ENCODE data around the gene ACTN1.
"Not testable (repeated sequence)": the region's sequence is repeated elsewhere in the genome, so short reads cannot be mapped to it uniquely, and the experiment has no call there.

ACTN1 gene

DNA sequence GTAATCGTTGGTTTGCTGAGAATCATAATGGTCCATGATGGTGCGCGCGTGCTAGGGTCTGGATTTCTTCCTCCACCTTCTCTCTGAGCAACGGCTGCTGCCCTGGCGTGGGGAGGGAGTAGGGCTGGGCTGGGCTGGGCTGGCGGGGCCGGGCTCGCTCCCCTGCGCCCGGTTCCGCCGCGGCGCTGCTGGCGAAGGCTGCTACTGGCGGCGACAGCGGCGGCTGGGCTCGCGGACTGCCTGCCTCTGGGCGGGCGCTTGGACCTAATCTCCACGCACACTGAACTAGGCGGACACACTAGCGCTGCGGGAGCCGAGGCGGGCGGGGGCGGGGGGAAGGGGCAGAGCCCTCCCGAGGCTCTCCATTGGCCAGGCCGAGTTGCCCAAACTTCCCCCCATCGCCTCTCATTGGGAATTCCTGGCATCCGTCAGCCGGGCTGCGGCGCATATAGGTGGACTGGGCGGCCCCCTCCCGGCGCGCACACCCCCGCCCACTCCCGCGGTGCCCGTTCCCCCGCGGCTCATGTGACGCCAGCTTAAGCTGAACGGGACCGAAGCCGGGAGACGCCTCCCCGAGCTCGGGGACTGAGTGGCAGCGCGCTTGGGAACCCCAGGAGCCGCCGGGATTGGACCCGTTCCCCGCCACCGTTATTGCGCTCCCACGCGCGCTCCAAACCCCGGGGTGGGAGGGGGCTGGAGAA lies at the start of gene ACTN1:
Gene ACTN1 (minus strand): TSS at position 282 of the 701 bp plus-strand sequence. CDS start 246 bp downstream, at position 36.
- peak; percentile 56 to 68 for DNase-seq (ENCODE audit: low read depth in 2 of 2)

DNA sequence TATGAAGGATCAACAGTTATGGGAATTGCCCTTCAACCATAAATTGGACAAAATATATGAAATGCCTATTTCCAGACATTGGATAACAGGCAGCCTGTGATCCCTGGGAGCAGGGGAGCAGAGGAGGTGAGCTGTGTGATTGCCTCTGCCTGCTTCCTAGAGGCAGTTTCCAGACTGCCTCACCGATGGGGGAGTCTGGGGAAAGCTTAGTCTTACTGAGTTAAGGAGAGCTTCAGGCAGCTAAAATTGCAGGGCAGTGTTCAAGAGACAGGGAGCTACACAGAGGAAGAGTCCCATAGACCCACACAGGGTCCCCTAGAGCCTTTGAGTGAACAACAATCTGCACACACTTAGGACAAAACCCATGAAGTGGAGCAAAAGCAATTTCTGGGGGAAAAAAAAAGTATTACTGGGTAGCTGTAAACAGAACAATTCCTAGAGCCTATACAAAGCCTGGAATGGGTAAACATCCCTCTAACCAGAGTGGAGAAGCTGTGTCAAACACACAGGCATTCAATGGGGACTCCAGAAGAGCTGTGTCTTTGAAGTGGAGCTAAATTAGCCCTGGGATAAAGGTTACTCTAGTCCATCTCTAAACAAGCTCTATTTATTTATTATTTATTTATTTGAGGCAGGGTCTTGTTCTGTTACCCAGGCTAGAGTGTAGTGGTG lies 48.3 kb upstream of the ACTN1 start:
- no peak for DNase-seq (ENCODE audit: low read depth in 2 of 2)

DNA sequence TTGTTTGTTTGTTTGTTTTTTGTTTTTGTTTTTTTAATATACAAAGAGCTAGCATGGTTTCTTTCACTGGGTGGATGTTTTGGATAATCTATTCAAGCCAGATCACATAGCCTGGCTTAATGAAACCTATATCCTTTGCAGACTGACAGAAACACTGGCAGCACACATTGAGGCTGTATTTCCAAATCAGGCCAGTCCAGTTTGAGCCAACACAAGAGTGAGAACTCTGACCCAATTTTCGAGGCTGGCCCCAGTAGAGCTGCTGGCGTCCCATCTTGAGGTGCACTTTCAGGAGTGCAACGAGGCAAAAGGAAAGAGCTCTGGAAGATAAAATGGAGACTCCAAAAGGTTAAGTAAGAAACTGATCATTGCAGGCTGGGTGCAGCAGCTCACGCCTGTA lies 43.9 kb upstream of the ACTN1 start:
- no peak for DNase-seq (ENCODE audit: low read depth in 2 of 2)

DNA sequence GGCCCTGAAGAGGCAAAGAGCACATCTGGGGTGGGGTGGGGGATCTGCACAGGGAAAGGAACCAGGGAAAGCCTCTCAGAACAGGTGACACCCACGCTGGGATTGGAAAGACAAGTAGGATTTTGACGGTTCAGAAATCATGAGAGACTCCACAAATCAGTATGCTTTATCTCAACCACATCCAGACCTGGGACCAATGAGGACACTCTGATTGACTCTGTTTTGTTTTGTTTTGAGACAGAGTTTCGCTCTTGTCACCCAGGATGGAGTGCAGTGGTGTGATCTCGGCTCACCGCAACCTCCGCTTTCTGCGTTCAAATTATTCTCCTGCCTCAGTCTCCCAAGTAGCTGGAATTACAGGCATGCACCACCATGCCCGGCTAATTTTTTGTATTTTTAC lies 43.0 kb upstream of the ACTN1 start:
- not testable (repeated sequence) for DNase-seq (ENCODE audit: low read depth in 2 of 2)

DNA sequence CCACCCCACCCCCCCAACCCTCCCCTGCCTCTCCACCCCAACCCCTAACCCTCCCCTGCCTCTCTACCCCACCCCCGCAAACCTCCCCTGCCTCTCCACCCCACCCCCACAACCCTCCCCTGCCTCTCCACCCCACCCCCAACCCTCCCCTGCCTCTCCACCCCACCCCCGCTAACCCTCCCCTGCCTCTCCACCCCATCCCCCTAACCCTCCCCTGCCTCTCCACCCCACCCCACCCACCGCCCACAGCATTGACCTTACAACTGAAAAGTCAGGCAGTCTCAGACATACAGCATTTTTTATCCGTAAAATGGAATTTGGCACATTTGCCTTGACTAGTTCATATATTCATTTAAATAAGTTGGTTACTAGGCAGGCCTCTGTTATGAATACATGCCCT lies 38.6 kb upstream of the ACTN1 start:
- no peak for DNase-seq (ENCODE audit: low read depth in 2 of 2)

DNA sequence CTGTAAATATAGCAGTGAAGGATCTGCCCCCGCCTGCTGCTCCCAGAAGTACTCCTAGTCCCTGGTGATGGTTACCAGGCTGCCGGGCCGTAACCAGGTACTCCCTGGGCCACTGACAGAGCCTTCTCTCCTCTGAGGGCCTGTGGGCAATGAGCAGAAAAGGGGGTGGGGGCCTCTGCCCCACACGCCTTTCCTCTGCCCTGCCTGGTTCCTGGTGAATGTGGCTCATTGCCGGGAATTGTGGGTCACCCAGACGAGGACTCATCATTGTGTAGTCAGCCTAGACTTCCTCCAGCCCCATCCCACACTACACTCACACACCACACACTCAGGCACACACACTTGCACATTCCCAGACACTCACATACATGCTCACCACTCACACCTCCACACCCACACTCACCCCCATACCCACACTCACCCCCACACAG lies 35.7 kb upstream of the ACTN1 start:
- no peak for DNase-seq (ENCODE audit: low read depth in 2 of 2)

DNA sequence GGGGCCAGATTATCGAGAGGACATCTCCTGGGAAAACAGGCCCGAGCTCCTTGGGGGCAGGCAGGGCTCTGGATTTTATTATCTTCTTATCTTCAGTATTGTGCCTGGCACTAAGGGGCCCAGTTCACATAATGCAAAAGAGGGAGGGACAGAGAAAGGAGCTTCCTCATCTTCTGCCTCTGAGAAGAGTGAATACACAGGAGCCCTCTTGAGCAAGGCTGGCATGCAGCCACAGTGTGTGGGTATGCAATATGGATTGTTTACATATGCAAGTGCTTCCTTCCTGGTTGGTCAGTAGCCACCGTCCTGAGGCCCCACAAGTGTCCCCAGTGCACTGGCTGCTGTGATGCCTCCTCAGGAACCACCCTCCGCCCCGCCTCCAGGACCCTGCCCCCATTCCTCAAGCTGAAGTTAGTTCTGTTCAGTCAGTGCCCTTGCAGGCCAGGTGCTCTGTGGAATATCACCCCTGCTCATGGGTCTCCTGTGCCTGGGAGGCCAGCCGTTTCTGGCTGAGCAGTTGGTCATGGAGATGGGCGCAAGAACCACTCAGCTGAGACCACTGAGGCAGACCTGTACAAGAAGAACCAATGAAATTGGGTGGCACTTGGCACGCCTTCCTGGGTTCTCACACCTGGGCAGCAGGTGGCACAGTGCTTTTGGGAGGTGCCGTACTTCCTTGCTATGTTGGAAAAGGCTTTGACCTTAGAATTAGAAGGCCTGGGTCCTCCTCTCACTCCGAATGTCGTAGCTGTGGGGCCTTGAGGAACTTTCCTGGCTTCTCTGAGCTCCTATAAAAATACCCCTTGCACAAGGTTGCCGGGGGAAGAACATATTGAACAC lies 35.1 kb upstream of the ACTN1 start:
- DNase-seq (ENCODE audit: low read depth in 2 of 2) = no peak

DNA sequence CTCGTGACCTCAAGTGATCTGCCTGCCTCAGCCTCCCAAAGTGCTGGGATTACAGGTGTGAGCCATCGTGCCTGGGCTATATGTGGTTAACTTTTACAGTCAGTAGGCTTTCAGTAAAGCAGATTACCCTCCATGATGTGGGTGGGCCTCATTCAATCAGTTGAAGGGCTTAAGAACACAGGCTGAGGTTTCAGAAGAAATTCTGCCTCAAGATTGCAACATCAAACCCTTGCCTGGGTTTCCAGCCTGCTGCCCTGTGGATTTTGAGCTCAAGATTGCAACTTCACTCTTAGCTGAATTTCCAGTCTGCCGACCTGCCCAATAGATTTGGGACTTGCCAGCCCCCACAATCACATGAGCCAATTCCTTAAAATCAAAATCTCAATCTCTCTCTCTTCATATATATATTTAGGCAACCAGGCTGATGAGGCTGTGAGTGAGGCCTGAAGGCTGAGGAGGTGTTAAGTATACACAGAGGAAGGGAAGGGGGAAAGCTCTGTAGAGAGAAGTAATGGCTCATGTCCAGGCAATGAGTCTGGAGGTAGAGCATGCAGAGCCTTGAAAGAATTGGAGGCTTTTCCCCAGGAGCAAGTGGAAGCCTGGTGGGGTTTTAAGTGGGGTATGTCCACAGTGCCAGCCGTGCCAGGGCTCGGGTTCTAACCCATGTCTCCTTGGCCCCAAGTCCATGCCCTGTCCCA lies 33.3 kb upstream of the ACTN1 start:
- DNase-seq (ENCODE audit: low read depth in 2 of 2) = no peak

DNA sequence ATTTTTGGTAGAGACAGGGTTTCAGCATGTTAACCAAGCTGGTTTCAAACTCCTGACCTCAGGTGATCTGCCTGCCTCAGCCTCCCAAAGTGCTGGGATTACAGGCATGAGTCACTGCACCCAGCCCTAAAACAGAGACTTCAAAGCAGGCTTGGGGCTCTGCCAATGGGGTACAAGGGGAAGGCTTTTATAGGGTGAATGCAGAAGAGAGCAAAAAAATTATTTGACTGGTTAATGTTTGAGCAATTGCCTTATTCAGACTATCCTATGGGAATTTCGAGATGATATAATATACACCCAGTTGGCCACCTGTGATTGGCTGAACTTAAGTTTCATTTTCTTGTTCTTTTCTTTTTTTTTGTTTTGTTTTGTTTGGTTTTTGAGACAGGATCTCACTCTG lies 31.5 kb upstream of the ACTN1 start:
- no peak for DNase-seq (ENCODE audit: low read depth in 2 of 2)

DNA sequence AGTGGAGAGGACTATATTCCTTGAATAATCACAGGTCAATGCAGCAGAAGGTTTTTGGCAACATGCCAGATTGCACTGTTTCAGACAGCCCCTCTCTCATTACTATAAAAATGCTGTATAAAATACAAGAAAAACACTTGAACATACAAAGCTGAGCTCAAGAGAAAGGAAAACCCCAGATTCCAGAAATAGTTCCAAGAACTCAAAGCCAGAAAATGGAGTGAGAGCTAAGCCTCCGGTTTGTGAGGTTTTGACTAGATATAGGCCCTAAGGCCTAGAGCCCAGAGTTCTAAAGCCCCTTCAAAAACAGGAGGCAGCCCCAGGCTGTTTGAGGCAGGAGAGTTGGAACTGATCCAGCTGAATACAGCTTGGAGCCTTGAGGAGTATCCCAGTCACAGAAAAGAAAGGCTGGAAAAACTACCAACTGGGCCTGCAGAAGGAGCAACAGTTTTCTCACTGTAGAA lies 29.4 kb upstream of the ACTN1 start:
- DNase-seq (ENCODE audit: low read depth in 2 of 2) = no peak

DNA sequence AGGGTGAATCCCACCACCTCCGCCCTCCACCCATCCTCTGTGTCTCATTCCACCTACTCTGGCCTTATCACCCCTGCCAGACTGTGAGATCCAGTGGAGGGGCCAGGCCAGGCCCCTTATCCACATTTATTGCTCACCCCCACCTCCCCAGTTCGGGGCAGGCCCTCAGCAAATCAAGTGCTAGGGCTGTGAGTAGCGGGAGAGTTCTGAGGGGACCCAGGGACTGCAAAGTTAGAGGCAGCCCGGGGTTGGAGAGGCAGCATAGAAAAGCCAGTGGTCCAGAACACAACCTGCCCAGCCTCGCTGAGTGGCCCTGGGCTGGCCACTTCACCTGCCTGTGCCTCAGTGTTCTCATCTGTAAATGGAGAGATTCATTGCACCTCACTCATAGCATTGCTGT lies 27.2 kb upstream of the ACTN1 start:
- DNase-seq (ENCODE audit: low read depth in 2 of 2) = no peak

DNA sequence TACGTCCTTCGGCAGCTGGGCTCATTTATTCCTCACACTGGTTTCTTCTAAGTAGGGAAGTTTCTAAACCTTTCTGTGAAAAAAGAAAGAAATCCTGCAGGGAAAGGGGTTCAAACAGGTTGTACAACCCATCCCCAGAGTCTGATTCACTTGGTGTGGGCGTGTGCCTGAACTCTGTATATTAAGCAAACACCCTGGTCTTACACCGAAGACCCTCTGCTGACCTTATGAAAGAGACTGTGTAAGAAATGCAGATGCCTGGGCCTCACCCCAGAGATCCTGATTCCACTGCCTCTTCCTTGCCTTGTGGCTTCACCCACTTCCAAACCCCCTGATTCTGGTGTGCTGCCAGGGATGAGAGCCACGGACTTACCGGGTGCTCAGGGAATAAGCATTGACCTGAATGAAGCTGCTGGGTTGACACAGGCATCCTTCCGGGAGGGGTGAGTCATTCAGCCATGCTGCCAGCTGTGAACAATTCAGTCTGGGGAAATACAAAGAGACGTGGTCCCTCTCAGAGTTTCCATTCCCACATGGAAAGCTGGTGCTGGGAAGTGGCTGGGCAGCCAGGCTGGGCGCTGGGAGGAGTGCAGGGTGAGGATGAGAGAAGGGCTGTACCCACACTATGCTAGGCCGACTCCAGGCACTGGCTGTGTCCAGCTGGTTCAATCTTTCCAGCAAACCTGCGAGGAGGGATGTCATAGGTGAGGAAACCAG lies 26.5 kb upstream of the ACTN1 start:
- no peak for DNase-seq (ENCODE audit: low read depth in 2 of 2)

DNA sequence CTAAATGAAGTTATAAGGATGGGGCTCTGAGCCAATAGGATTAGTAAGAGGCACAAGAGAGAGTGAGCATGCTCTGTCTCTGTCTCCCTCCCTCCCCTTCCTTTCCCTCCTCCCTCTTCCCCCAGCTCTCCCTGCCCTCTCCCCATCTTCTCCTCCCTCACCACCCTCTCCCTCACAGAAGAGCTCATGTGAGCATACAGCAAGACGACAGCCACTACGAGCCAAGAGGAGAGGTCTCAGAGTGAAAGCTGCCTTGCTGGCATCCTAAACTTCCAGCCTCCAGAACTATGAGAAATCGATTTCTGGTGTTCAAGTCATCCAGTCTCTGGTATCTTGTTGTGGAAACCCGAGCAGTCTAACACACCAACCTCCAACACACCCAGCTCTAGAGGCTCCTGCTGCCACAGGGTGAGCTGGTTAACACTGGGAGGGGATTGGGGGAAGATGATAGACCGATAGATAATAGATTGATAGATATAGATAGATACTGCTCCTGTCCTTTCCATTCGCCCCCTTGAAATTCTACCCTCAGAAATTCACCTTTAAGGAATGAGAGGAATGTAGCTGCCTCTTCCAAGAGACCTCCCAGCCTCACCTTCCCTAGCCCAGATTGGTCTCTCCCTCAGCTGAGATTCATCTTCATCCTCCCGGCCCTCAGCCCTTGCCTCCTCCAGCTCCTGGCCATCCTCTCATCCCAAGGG lies 25.8 kb upstream of the ACTN1 start:
- DNase-seq (ENCODE audit: low read depth in 2 of 2) = no peak

DNA sequence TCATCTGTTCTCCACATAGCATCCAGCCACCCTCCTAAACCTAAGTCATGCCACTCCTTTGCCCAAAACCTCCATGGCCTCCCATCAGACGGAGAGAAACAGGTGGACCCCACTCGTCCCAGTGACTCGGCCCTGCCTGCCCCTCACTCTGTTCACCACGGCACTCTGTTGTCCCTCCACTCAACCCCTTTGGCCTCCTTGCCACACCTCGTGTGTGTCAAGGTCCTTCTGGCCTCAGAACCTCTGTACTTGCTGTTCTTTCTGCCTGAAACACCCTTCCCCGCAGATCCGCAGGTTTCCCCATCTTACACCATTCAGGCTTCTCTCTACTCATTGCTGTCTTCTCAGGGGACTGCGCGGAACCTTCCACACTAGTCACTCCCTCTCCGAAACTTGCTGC lies 24.5 kb upstream of the ACTN1 start:
- DNase-seq (ENCODE audit: low read depth in 2 of 2) = no peak

DNA sequence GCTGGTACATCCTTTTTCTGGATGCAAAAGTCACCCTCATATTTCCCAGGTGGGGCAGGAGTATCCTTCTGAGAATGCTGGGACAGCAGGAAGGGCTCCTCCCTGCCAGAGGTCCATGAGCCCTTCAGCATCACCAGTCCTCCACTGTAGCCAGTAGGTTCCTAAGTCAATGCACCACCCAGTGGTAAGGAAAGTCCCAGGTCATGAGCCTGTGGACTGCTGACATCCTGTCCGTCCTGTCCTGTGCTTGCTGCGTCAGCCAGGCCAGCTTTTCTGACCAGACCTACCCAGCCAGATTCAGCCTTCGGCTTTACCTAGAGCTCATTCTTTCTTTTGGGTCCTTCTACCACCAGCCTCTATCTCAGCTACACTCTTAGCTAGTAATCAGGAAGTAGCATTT lies 23.0 kb upstream of the ACTN1 start:
- no peak for DNase-seq (ENCODE audit: low read depth in 2 of 2)

DNA sequence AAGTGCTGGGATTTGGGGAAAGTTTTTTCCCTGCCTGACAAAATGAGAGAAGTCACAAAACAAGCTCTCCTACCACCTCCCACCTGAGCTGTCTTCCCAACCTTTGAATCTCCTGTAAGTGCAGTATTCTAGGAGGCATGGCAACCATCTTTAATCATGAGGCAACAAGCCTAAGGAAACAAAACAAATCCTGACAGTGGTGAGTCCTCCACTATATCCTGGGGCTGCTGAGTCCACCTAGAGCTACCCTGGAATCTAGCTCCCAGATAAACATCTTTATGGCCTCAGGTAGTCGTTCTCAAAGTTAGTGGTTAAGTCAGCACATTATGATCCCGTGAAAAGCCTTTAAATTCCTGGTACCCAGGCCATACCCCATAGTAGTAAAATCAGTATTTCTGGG lies 22.3 kb upstream of the ACTN1 start:
- DNase-seq (ENCODE audit: low read depth in 2 of 2) = no peak

DNA sequence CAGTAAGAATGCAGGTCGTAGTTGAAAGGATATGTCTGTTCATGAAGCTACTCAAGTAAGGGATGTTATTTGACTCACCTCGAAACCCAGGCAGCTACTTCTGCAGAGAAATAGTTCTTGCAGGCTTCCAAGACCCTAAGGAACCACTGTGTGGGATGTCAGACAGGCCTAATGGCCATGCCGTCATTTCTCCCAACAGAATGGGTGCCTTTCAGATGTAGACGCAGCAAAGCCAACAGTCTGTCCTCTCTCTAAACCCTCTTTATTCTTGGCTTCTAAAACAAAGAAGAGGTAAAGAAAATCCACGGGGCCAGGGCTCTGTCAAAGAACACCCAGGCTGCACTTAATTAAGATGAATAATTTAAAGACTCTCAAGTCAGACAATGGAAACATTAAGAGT lies 19.0 kb upstream of the ACTN1 start:
- no peak for DNase-seq (ENCODE audit: low read depth in 2 of 2)

DNA sequence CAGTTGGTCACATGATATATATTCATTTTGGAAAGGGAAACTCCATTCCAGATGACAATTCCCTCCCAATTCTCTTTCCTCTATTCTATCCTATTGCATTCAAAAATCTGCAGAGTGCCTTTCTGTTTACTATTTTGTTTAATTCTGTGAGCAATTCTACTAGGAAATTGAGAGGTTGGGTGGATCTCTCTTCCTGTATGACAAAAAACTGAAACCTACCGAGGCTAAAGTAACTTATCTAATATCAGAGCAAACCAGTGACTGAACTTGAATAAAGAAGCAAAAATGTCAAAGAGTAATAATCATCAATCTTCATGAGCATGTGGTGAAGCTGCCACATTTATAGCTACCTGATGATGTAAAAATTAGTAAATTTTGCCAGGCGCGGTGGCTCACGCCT lies 16.6 kb upstream of the ACTN1 start:
- DNase-seq (ENCODE audit: low read depth in 2 of 2) = no peak

DNA sequence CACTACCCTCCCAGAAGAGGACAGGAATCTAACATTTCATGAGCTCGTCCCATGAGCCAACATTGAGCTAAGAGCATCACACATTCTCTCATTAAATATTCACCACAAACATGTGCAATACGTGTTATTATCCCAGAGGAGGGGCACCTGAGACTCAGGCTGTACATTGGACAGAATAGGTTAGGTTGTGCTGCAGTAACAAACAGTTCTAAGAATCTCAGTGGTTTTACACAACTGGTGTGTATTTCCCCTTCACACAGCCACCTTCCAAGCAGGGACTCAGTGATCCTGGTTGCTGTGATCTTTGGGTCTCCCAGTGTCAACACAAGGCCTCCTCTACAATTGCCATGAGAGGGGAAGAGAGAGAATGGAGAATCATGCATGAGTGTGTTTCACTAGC lies 15.0 kb upstream of the ACTN1 start:
- no peak for DNase-seq (ENCODE audit: low read depth in 2 of 2)

DNA sequence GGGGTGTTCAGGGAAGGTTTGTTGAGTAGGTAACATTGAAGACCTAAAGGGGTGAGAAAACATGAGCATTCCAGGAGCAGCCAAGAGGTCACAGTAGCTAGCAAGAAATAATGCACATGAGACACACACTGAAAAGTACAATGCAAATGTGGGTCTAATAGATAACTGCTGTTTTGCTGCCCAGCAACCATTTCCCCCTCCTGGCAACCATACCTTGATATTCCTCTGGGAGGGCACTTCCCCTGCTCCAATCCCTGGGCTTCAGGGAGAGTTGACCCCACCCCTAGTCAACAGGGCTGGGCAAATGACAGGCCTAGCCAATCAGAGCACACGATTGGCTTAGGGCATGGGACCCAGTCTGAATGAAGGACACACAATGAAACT lies 8.5 kb upstream of the ACTN1 start:
- no peak for DNase-seq (ENCODE audit: low read depth in 2 of 2)
